ENCODE measurements around the gene GALNT9.
"Not testable (repeated sequence)": the region's sequence is repeated elsewhere in the genome, so short reads cannot be mapped to it uniquely, and the experiment has no call there.

The GALNT9 gene

GRCh38 chr12:132151145-132151765 is 178.1 kb downstream of the GALNT9 start:
- TF ChIP-seq ZFP30 (CRISPR knock-in tag; IDR thresholded peaks at IDR 0.05), result no peak
- TF ChIP-seq GLIS3 (CRISPR knock-in tag; IDR thresholded peaks at IDR 0.05), result no peak
- no peak for TF ChIP-seq ISL1 (CRISPR knock-in tag; IDR thresholded peaks at IDR 0.05)
- no peak for TF ChIP-seq ZNF8 (CRISPR knock-in tag; IDR thresholded peaks at IDR 0.05)
- no peak for TF ChIP-seq CSRNP3 (CRISPR knock-in tag; IDR thresholded peaks at IDR 0.05)
- no peak for TF ChIP-seq TCF4 (CRISPR knock-in tag; IDR thresholded peaks at IDR 0.05; ENCODE audit: borderline replicate concordance)
- ATAC-seq, result no peak

- no peak for ATAC-seq
- TF ChIP-seq ESRRG (CRISPR knock-in tag; IDR thresholded peaks at IDR 0.05), result no peak
- no peak for TF ChIP-seq GLIS3 (CRISPR knock-in tag; IDR thresholded peaks at IDR 0.05)
- no peak for TF ChIP-seq TSHZ2 (CRISPR knock-in tag; IDR thresholded peaks at IDR 0.05)
- TF ChIP-seq ISL1 (CRISPR knock-in tag; IDR thresholded peaks at IDR 0.05), result no peak
- no peak for TF ChIP-seq BACH2 (CRISPR knock-in tag; IDR thresholded peaks at IDR 0.05; ENCODE audit: borderline replicate concordance)
- TF ChIP-seq ZFP3 (CRISPR knock-in tag; IDR thresholded peaks at IDR 0.05), result no peak
- no peak for TF ChIP-seq PATZ1 (CRISPR knock-in tag; IDR thresholded peaks at IDR 0.05; ENCODE audit: borderline replicate concordance)
These were observed 178.6 kb downstream of the GALNT9 start for GRCh38 chr12:132150780-132151144.

GRCh38 chr12:132149526-132149925 is 179.9 kb downstream of the GALNT9 start:
- not testable (repeated sequence) for ATAC-seq

GRCh38 chr12:132148368-132149045 is 180.9 kb downstream of the GALNT9 start:
- no peak for ATAC-seq
- no peak for TF ChIP-seq ISL1 (CRISPR knock-in tag; IDR thresholded peaks at IDR 0.05)

GRCh38 chr12:132147423-132148367 is 181.7 kb downstream of the GALNT9 start:
- TF ChIP-seq PPARA (CRISPR knock-in tag; IDR thresholded peaks at IDR 0.05; ENCODE audit: borderline replicate concordance) (no peak), CSRNP3 (CRISPR knock-in tag; IDR thresholded peaks at IDR 0.05) (no peak), ZNF8 (CRISPR knock-in tag; IDR thresholded peaks at IDR 0.05) (no peak), CSDC2 (CRISPR knock-in tag; IDR thresholded peaks at IDR 0.05) (no peak), BACH2 (CRISPR knock-in tag; IDR thresholded peaks at IDR 0.05; ENCODE audit: borderline replicate concordance) (no peak), PATZ1 (CRISPR knock-in tag; IDR thresholded peaks at IDR 0.05; ENCODE audit: borderline replicate concordance) (no peak), TCF4 (CRISPR knock-in tag; IDR thresholded peaks at IDR 0.05; ENCODE audit: borderline replicate concordance) (no peak), OSR1 (CRISPR knock-in tag; IDR thresholded peaks at IDR 0.05) (no peak), ZFP3 (CRISPR knock-in tag; IDR thresholded peaks at IDR 0.05) (no peak), CREB5 (CRISPR knock-in tag; IDR thresholded peaks at IDR 0.05; ENCODE audit: low read depth) (no peak), ESRRG (CRISPR knock-in tag; IDR thresholded peaks at IDR 0.05) (no peak), ZNF70 (CRISPR knock-in tag; IDR thresholded peaks at IDR 0.05) (no peak), SNAI2 (CRISPR knock-in tag; IDR thresholded peaks at IDR 0.05) (no peak), ZNF565 (CRISPR knock-in tag; conservative IDR thresholded peaks at IDR 0.05; ENCODE audit: low read depth) (no peak), GLIS3 (CRISPR knock-in tag; IDR thresholded peaks at IDR 0.05) (no peak), ZC3H10 (CRISPR knock-in tag; IDR thresholded peaks at IDR 0.05) (no peak)
- ATAC-seq, result no peak
